ENCODE results near the gene PCCA.

The PCCA gene

GRCh38 chr13:100491164-100491842 lies 402.4 kb downstream of the PCCA start:
- Histone ChIP-seq H3K9ac (ENCODE audit: low read length) (no peak overlapping the region), H4K20me1 (ENCODE audit: insufficient read depth, low read length) (no peaks in the 10 kb centered on the region), H2AFZ (ENCODE audit: low read length) (no peak overlapping the region), H3K4me1 (ENCODE audit: insufficient read depth, low read length, severe bottlenecking) (no peaks in the 10 kb centered on the region), H3K79me2 (ENCODE audit: insufficient read depth, low read length) (no peaks in the 10 kb centered on the region), H3K27ac (ENCODE audit: low read depth, low read length, poor library complexity, severe bottlenecking) (no peak overlapping the region), H3K9me2 (ENCODE audit: low read depth, low read length) (no peaks in the 10 kb centered on the region), H3K36me3 (ENCODE audit: insufficient read depth, low read length) (no peaks in the 10 kb centered on the region), H3K4me3 (ENCODE audit: low read depth, low read length, poor library complexity, severe bottlenecking) (no peak overlapping the region), H3F3A (ENCODE audit: insufficient read depth, low read length) (no peaks in the 10 kb centered on the region), H3K9me3 (ENCODE audit: low read length) (no peaks in the 10 kb centered on the region), H3K27me3 (ENCODE audit: insufficient read depth, low read length) (0 out of 2 replicates have a peak, but pooled peaks cover 5% of the 10 kb centered on the region), H3K4me2 (ENCODE audit: low read length) (no peak overlapping the region)
- no peak for TF ChIP-seq EZH2 (IDR thresholded peaks at IDR 0.05; ENCODE audit: borderline replicate concordance, low read length)
- TF ChIP-seq, protein P1, sequence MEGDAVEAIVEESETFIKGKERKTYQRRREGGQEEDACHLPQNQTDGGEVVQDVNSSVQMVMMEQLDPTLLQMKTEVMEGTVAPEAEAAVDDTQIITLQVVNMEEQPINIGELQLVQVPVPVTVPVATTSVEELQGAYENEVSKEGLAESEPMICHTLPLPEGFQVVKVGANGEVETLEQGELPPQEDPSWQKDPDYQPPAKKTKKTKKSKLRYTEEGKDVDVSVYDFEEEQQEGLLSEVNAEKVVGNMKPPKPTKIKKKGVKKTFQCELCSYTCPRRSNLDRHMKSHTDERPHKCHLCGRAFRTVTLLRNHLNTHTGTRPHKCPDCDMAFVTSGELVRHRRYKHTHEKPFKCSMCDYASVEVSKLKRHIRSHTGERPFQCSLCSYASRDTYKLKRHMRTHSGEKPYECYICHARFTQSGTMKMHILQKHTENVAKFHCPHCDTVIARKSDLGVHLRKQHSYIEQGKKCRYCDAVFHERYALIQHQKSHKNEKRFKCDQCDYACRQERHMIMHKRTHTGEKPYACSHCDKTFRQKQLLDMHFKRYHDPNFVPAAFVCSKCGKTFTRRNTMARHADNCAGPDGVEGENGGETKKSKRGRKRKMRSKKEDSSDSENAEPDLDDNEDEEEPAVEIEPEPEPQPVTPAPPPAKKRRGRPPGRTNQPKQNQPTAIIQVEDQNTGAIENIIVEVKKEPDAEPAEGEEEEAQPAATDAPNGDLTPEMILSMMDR (IDR thresholded peaks at IDR 0.05; ENCODE audit: low read length): no peak

DNA sequence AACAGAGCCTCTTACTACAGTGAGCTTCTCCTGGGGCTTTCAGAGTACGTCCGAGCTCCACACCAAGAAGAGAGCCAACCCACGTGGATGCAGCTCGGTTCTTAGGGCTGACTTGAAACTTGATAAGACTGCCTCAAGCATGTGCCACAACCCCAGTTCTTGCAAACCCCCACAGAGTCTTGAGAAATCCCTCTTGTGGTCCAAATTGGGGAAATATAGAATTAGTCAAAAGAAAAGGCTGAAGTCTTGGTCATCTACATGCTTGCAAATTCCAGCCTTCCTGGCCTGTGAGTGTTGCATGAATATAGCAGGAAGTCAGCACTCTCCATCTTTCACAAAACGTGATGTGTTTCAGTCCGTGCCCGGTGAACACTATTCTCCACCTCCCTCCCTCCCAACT lies 404.5 kb downstream of the PCCA start:
- Histone ChIP-seq H3K27me3 (ENCODE audit: insufficient read depth, low read length) (0 out of 2 replicates have a peak, but pooled peaks cover 5% of the 10 kb centered on the region), H3K9ac (ENCODE audit: low read length) (no peak overlapping the region), H3K4me1 (ENCODE audit: insufficient read depth, low read length, severe bottlenecking) (no peaks in the 10 kb centered on the region), H3K36me3 (ENCODE audit: insufficient read depth, low read length) (no peaks in the 10 kb centered on the region), H3K27ac (ENCODE audit: low read depth, low read length, poor library complexity, severe bottlenecking) (no peak overlapping the region), H3K9me2 (ENCODE audit: low read depth, low read length) (no peaks in the 10 kb centered on the region), H3K4me3 (ENCODE audit: low read depth, low read length, poor library complexity, severe bottlenecking) (no peak overlapping the region), H2AFZ (ENCODE audit: low read length) (no peak overlapping the region), H3K79me2 (ENCODE audit: insufficient read depth, low read length) (no peaks in the 10 kb centered on the region), H3K9me3 (ENCODE audit: low read length) (no peaks in the 10 kb centered on the region), H3K4me2 (ENCODE audit: low read length) (no peak overlapping the region), H4K20me1 (ENCODE audit: insufficient read depth, low read length) (no peaks in the 10 kb centered on the region), H3F3A (ENCODE audit: insufficient read depth, low read length) (no peaks in the 10 kb centered on the region)
- TF ChIP-seq, protein P1 (IDR thresholded peaks at IDR 0.05; ENCODE audit: low read length): no peak
- no peak for TF ChIP-seq EZH2 (IDR thresholded peaks at IDR 0.05; ENCODE audit: borderline replicate concordance, low read length)

DNA sequence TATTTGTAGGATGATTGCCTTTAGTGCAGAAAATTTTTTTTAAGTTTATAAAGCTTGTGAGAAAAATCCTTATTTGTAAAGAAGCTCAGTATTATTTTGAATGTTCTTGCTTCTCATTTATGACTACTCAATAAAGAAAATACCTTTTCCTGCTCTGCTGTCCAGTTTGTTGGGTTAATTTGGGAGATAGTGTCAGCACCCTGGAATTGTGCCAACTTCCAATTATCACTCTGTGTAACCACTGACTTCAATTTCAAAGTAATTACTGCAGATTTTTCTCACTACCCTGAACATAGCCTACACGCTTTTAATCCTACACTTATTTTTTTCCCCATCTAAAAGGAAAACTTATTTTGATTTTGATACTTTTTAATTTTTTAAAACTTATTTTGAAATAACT lies 406.6 kb downstream of the PCCA start:
- TF ChIP-seq, protein P1 (IDR thresholded peaks at IDR 0.05; ENCODE audit: low read length): no peak
- TF ChIP-seq EZH2 (IDR thresholded peaks at IDR 0.05; ENCODE audit: borderline replicate concordance, low read length): no peak
- Histone ChIP-seq H3K27ac (ENCODE audit: low read depth, low read length, poor library complexity, severe bottlenecking) (no peak overlapping the region), H3K4me2 (ENCODE audit: low read length) (no peak overlapping the region), H3K27me3 (ENCODE audit: insufficient read depth, low read length) (peaks cover 16% of the 10 kb centered on the region; the same call in 1 of the 2 replicates), H3K9ac (ENCODE audit: low read length) (no peak overlapping the region), H4K20me1 (ENCODE audit: insufficient read depth, low read length) (no peaks in the 10 kb centered on the region), H3K36me3 (ENCODE audit: insufficient read depth, low read length) (no peaks in the 10 kb centered on the region), H3K4me3 (ENCODE audit: low read depth, low read length, poor library complexity, severe bottlenecking) (no peak overlapping the region), H2AFZ (ENCODE audit: low read length) (no peak overlapping the region), H3K4me1 (ENCODE audit: insufficient read depth, low read length, severe bottlenecking) (no peaks in the 10 kb centered on the region), H3F3A (ENCODE audit: insufficient read depth, low read length) (no peaks in the 10 kb centered on the region), H3K79me2 (ENCODE audit: insufficient read depth, low read length) (no peaks in the 10 kb centered on the region), H3K9me2 (ENCODE audit: low read depth, low read length) (no peaks in the 10 kb centered on the region), H3K9me3 (ENCODE audit: low read length) (no peaks in the 10 kb centered on the region)

Data from OCI-LY1 (cell line).